Stromal cell of bone marrow (primary cell): ENCODE results near the gene NR2F2.

ENCODE experiments used
- DNase-seq: peaks from one replicate; pipeline ENCODE4 v3.0.0-alpha.2; 2012; ENCODE audit warnings: low read depth

NR2F2 gene

DNA sequence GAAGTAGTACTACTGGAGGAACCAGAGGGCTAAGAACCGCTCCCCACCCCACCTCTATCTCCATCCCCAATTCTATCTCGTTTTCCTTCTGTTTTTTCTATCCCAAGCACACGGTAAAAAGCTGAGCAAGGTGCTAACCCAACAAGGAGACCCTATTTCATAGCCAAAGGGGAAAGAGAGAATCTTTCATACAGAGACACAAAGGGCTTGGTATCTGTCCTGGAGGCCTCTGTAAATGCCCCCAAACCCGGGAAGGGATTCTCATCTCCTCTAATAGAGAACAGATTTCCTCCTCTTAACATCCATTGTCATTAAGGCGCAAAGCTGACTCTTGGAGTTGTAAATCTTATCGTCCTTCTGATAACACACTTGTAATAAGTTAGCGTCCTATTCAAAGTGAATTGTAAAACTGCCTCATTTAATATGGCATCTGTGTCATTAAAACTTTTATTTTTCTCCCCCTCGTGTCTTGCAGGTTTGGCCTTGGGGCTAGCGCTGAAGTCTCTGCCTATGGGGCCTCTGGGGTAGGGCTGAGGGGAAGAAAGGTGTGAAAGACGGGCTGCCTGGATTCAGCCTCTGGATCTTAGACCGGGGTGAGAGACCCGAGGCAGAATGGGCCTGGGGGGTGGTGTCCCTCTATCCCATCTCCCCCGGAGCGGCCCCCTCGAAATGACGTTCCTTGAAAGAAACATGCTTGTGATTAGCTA, 12.1 kb downstream of the NR2F2 start:
- DNase-seq: no peak

DNA sequence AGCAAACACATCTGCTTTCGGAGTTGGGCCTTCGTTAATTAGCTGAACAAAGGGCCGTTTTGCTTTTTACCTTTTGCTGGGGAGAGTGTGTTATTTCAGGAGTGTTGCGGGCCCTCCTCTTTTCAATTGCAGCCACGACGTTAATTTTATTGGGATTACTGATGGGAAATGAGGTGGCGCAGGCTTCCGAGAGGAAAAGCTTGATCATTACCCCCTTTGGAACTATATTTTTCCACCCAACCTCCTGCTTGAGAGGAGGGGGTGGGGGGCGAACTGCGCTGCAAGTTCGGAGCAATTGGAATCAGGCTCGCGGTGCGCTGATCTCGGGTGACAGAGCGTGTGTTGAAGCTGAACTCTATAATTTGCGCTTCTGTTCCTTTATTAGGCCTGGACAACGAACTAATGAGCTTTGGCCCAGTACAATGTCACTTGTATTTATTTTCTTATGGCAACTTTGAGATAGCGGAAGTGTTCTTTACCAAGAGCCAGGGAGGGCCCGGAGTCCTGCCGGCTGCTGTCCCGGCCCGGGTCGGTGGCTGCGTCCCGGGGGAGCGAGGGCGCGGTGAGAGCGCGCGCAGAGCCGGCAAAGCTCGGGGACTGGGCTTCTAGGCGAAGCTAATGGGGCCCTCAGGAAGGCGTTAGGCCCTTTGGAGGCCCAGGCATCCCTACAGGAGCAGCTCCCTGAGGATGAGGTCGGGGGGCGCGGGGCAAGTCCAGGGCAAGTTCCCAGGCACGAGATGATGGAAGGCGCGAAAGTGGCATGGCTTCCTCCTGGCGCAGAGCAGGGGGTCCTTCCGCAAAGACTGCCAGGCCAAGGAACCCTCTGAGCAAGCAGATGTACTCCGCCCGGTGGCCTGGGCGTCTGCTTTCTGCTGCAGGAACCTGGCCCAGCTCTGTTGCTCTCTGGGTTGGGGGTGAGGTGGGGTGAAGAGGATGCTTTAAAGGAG, 12.9 kb downstream of the NR2F2 start:
- no peak for DNase-seq

DNA sequence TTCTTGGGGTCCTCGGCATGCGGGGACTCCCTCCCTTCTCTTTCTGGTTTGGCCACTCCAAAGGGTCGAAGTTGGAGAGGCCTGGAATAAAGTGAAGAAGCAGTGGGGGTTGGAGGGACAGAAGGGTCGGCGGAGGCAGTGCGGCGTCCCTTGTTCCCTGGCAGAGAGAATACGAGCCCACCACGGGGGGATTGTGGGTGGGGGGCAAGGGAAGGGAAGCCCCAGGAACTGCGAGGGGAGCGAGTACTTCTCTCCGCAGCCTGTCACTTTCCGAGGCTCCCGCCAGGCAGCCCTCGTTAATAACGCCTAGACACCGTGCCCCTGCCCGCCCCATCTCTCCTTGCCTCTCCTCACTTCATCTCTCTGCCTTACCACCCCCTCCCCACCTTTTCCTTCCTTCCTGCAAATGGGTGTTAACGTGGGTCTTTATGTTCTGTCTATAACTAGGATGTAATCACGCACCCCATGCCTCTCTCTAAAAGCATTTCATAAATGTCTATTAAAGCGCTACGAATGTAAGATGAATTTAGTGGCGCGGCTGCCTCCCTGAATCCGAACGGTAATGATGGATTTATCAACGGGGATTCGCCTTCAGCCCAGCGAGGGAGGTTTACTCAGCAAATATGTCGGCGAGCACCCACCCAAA, 13.7 kb downstream of the NR2F2 start:
- no peak for DNase-seq

- DNase-seq: no peak
Observed at GRCh38 chr15:96344706-96345559, 14.4 kb downstream of the NR2F2 start.

GRCh38 chr15:96345560-96346399, 15.3 kb downstream of the NR2F2 start:
- DNase-seq: peak; percentile 73

DNA sequence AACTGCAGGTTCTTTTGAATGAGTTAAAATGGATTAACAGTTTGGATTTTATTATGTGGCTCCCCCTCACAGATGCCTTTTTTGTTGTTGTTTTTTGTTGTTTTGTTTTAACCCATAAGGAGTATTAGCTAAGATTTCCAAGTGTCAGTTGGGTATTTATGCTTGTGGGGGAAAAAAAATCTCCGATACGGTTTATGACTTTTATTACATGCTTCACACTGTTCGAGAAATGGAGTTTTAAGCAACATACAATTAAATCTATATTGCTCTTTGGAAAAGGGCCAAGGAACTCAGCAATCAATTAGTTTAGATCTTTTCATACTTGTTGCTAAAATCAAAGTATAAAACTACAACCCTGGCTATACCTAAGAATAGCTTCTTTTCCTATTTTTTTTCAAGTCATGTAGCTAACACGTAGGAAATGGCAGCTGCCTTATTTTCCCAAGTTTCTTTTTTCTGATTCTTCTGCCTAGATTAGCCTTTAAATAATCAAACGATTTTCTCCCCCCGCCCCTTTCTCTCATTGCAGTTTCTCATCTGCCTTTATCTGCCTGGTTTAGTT, 16.0 kb downstream of the NR2F2 start:
- DNase-seq: no peak

DNA sequence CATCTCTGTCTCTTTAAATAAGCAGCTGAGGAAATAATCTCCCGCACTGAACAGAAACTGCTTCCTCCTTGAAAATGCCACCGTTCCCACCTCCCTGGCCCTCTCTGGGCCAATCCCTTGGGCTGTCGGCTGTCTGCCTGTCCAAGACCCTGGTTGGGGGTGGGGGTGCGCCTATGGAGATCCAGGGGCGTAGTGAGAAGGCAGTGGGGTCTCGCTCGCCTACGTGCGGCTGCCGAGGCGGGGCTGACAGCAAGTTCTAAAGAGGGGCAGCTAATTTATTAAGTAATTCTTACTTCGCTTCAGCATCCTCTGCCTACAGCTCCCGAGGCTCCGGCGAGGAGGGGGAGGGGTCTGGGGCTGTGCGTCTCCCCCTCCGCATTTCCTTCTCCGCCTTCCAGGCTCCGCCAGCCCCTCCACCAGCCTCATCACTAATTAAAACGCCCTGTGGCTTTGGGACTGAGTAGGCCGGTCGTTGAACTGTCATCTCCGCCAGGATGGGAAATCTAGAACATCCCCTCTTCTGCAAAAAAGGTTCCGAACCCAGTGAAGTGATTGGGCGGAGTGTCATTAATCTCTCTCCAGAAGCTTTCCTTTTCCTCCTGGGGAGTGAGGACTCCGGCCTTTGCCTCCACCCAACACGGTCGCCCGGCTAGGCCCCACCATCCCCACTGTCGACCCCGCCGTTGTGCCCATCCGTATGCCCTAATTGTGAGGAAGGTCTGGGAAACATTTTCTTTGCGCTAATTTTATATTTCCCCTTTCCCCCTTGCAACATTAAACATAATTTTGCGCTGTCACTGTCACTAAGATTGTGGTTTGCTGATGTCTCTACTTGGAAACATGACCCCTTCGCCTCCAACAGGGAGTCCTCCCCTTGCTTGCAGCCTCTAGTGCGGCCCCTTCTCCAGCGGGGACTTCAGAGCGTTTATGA, 16.9 kb downstream of the NR2F2 start:
- no peak for DNase-seq

DNA sequence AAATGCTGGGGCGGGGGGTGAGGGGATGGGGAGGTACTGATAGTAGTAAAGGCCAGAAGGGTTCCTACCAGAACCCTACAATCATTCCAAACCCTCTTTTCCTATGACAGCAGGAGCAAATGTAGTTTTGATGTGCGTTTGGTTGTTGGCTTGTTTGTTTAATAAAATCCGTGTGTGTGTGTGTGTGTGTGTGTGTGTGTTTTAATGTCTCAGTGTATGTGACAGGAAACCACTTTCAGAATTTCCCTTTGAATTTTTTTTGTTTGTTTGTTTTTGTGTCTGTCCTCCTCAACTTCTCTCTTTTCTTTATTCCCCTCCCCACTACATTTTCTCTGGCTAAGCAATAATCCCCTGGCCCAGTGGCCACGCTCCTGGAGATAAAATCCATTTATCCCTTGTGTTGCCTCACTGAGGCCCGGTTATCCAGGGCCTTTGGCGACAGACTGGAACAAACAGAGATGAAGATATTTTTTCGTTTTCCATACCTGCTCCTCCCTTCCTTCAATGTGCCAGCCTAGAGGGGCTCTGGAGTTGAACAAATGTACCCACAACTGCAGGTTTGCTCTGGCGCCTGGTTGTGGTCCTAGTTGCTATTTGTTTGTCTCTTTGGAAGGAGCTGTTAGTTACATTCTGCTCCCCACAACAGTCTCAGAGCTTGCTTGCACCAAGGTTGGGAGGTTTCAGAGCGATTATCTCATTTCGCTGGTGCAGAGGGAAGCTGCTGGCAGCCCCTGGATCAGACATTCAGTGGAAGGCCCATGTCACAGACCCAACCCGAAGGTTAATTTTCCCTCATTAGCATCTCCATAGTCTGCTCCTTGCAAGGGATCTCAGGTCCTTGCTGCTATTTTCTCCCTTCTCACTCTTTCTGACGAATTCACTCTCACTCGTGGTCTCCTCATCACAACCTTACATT, 17.9 kb downstream of the NR2F2 start:
- no peak for DNase-seq

GRCh38 chr15:96349034-96349856, 18.7 kb downstream of the NR2F2 start:
- DNase-seq: no peak

- no peak for DNase-seq
Observed at GRCh38 chr15:96349857-96350720, 19.6 kb downstream of the NR2F2 start.

- no peak for DNase-seq
Observed at GRCh38 chr15:96350934-96351724, 20.6 kb downstream of the NR2F2 start.

GRCh38 chr15:96351761-96352603, 21.5 kb downstream of the NR2F2 start:
- DNase-seq: no peak

- no peak for DNase-seq
Observed at GRCh38 chr15:96352604-96353405, 22.3 kb downstream of the NR2F2 start.

- no peak for DNase-seq
Observed at GRCh38 chr15:96353416-96353929, 23.0 kb downstream of the NR2F2 start.
